WTC11 (cell line): ENCODE measurements around the gene FGF14.

ENCODE experiments used
- CBFB ChIP-seq: sonication (generic); formaldehyde crosslinking; IDR thresholded peaks from 2 replicates; pipeline ENCODE4 v1.8.1; 2022; ENCODE audit warnings: mild to moderate bottlenecking, low read depth, missing genetic modification reagents
- CREB1 ChIP-seq: sonication (generic); formaldehyde crosslinking; IDR thresholded peaks from 2 replicates; pipeline ENCODE4 v1.8.0; 2023; ENCODE audit warnings: mild to moderate bottlenecking, missing genetic modification reagents
- ESRRA ChIP-seq: sonication (generic); formaldehyde crosslinking; IDR thresholded peaks from 2 replicates; pipeline ENCODE4 v1.8.1; 2022; ENCODE audit warnings: mild to moderate bottlenecking, missing genetic modification reagents, borderline replicate concordance
- FOXP1 ChIP-seq: sonication (generic); formaldehyde crosslinking; IDR thresholded peaks from 2 replicates; pipeline ENCODE4 v1.8.0; 2022; ENCODE audit warnings: missing genetic modification reagents, mild to moderate bottlenecking, moderate library complexity, borderline replicate concordance
- FOXP4 ChIP-seq: sonication (generic); formaldehyde crosslinking; IDR thresholded peaks from 2 replicates; pipeline ENCODE4 v1.8.0; 2022; ENCODE audit warnings: mild to moderate bottlenecking, missing genetic modification reagents
- GTF2I ChIP-seq: fragments of 250-450 bp; sonication (Bioruptor Pico); conservative IDR thresholded peaks from 2 replicates; pipeline ENCODE4 v1.4.0; 2021; ENCODE audit warnings: mild to moderate bottlenecking
- KAT7 ChIP-seq: sonication (generic); formaldehyde crosslinking; IDR thresholded peaks from 2 replicates; pipeline ENCODE4 v1.8.1; 2023; ENCODE audit warnings: missing genetic modification reagents, mild to moderate bottlenecking, borderline replicate concordance
- NR1H2 ChIP-seq: sonication (generic); formaldehyde crosslinking; IDR thresholded peaks from 2 replicates; pipeline ENCODE4 v1.9.0; 2021; ENCODE audit warnings: mild to moderate bottlenecking, moderate library complexity, missing genetic modification reagents
- TF ChIP-seq, protein P1 (sequence below): fragments of 200-600 bp; IDR thresholded peaks from 2 replicates; pipeline ENCODE4 v1.8.0; 2022; ENCODE audit warnings: antibody characterized with exemption
- TF ChIP-seq, protein P2 (sequence below): fragments of 250-450 bp; sonication (Bioruptor Pico); IDR thresholded peaks from 2 replicates; pipeline ENCODE4 v1.9.0; 2021; ENCODE audit warnings: mild to moderate bottlenecking
- TF ChIP-seq, protein P3 (sequence below): sonication (generic); formaldehyde crosslinking; IDR thresholded peaks from 2 replicates; pipeline ENCODE4 v1.8.1; 2023; ENCODE audit warnings: mild to moderate bottlenecking, missing genetic modification reagents, moderate library complexity

GRCh38 chr13:102277286-102277685 is 124.6 kb downstream of the FGF14 start:
- TF ChIP-seq, protein P1, sequence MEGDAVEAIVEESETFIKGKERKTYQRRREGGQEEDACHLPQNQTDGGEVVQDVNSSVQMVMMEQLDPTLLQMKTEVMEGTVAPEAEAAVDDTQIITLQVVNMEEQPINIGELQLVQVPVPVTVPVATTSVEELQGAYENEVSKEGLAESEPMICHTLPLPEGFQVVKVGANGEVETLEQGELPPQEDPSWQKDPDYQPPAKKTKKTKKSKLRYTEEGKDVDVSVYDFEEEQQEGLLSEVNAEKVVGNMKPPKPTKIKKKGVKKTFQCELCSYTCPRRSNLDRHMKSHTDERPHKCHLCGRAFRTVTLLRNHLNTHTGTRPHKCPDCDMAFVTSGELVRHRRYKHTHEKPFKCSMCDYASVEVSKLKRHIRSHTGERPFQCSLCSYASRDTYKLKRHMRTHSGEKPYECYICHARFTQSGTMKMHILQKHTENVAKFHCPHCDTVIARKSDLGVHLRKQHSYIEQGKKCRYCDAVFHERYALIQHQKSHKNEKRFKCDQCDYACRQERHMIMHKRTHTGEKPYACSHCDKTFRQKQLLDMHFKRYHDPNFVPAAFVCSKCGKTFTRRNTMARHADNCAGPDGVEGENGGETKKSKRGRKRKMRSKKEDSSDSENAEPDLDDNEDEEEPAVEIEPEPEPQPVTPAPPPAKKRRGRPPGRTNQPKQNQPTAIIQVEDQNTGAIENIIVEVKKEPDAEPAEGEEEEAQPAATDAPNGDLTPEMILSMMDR = no peak
- TF ChIP-seq FOXP1 (CRISPR knock-in tag) = no peak
- no peak for TF ChIP-seq KAT7 (CRISPR knock-in tag)
- no peak for TF ChIP-seq ESRRA (CRISPR knock-in tag)
- no peak for TF ChIP-seq CBFB (CRISPR knock-in tag)
- TF ChIP-seq NR1H2 = no peak
- TF ChIP-seq GTF2I = no peak
- no peak for TF ChIP-seq CREB1
- TF ChIP-seq, protein P2, sequence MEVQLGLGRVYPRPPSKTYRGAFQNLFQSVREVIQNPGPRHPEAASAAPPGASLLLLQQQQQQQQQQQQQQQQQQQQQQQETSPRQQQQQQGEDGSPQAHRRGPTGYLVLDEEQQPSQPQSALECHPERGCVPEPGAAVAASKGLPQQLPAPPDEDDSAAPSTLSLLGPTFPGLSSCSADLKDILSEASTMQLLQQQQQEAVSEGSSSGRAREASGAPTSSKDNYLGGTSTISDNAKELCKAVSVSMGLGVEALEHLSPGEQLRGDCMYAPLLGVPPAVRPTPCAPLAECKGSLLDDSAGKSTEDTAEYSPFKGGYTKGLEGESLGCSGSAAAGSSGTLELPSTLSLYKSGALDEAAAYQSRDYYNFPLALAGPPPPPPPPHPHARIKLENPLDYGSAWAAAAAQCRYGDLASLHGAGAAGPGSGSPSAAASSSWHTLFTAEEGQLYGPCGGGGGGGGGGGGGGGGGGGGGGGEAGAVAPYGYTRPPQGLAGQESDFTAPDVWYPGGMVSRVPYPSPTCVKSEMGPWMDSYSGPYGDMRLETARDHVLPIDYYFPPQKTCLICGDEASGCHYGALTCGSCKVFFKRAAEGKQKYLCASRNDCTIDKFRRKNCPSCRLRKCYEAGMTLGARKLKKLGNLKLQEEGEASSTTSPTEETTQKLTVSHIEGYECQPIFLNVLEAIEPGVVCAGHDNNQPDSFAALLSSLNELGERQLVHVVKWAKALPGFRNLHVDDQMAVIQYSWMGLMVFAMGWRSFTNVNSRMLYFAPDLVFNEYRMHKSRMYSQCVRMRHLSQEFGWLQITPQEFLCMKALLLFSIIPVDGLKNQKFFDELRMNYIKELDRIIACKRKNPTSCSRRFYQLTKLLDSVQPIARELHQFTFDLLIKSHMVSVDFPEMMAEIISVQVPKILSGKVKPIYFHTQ (CRISPR knock-in tag) = no peak
- TF ChIP-seq, protein P3, sequence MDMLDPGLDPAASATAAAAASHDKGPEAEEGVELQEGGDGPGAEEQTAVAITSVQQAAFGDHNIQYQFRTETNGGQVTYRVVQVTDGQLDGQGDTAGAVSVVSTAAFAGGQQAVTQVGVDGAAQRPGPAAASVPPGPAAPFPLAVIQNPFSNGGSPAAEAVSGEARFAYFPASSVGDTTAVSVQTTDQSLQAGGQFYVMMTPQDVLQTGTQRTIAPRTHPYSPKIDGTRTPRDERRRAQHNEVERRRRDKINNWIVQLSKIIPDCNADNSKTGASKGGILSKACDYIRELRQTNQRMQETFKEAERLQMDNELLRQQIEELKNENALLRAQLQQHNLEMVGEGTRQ (CRISPR knock-in tag) = no peak
- no peak for TF ChIP-seq FOXP4 (CRISPR knock-in tag)
